HepG2 (cell line): ENCODE measurements around the gene FITM1. TPM values are rescaled to one million over a fixed set of nuclear protein-coding genes. Genes with fewer than 3 reads are reported as not detected.

Experiments used
- ATF6 ChIP-seq: sonication (generic); formaldehyde crosslinking; conservative IDR thresholded peaks from 2 replicates; pipeline ENCODE4 v1.4.0; 2020; ENCODE audit warnings: missing genetic modification reagents
- ESRRA ChIP-seq: sonication (generic); formaldehyde crosslinking; IDR thresholded peaks from 2 replicates; pipeline ENCODE4 v1.5.1; 2020; ENCODE audit warnings: mild to moderate bottlenecking, low read depth, missing genetic modification reagents
- EZH2 ChIP-seq: conservative IDR thresholded peaks from 2 replicates; pipeline ENCODE4 v1.6.1; 2012; ENCODE audit warnings: mild to moderate bottlenecking, low read depth, low read length, moderate library complexity
- FOXJ3 ChIP-seq: sonication (generic); formaldehyde crosslinking; IDR thresholded peaks from 2 replicates; pipeline ENCODE4 v1.4.0; 2020; ENCODE audit warnings: missing genetic modification reagents, mild to moderate bottlenecking, borderline replicate concordance
- FOXO4 ChIP-seq: sonication (generic); formaldehyde crosslinking; conservative IDR thresholded peaks from 2 replicates; pipeline ENCODE4 v1.8.1; 2023; ENCODE audit warnings: missing genetic modification reagents
- HNRNPH1 ChIP-seq: fragments of 200-400 bp; formaldehyde crosslinking; optimal IDR thresholded peaks from 2 replicates; pipeline ENCODE3; 2017; ENCODE audit warnings: mild to moderate bottlenecking, low read depth, low read length
- KAT2B ChIP-seq: fragments of 150-350 bp; IDR thresholded peaks from 2 replicates; pipeline ENCODE4 v1.6.1; 2014; ENCODE audit warnings: low read depth, low read length, borderline replicate concordance
- LBX2 ChIP-seq: sonication (generic); formaldehyde crosslinking; IDR thresholded peaks from 2 replicates; pipeline ENCODE4 v1.5.0; 2020; ENCODE audit warnings: missing genetic modification reagents, mild to moderate bottlenecking, borderline replicate concordance
- NKX3-1 ChIP-seq: sonication (generic); formaldehyde crosslinking; IDR thresholded peaks from 2 replicates; pipeline ENCODE4 v1.5.0; 2020; ENCODE audit warnings: missing genetic modification reagents
- PCBP1 ChIP-seq: fragments of 200-400 bp; formaldehyde crosslinking; IDR thresholded peaks from 2 replicates; pipeline ENCODE4 v1.6.1; 2017; ENCODE audit warnings: mild to moderate bottlenecking, low read depth, low read length, borderline replicate concordance
- SNAPC5 ChIP-seq: sonication (generic); formaldehyde crosslinking; IDR thresholded peaks from 2 replicates; pipeline ENCODE4 v1.8.1; 2023; ENCODE audit warnings: mild to moderate bottlenecking, missing genetic modification reagents, borderline replicate concordance
- SNRNP70 ChIP-seq: fragments of 200-400 bp; formaldehyde crosslinking; IDR thresholded peaks from 2 replicates; pipeline ENCODE4 v1.6.1; 2017; ENCODE audit warnings: mild to moderate bottlenecking, low read depth, low read length, moderate library complexity
- TCF7L2 ChIP-seq: IDR thresholded peaks from 2 replicates; pipeline ENCODE4 v1.6.1; 2011; ENCODE audit warnings: mild to moderate bottlenecking, low read depth, low read length, moderate library complexity
- TMF1 ChIP-seq: sonication (generic); formaldehyde crosslinking; IDR thresholded peaks from 2 replicates; pipeline ENCODE4 v1.8.1; 2022; ENCODE audit warnings: low read depth, missing genetic modification reagents
- U2AF1 ChIP-seq: fragments of 200-400 bp; formaldehyde crosslinking; optimal IDR thresholded peaks from 2 replicates; pipeline ENCODE3; 2017; ENCODE audit warnings: mild to moderate bottlenecking, low read depth, low read length
- UBTF ChIP-seq: sonication (generic); formaldehyde crosslinking; IDR thresholded peaks from 2 replicates; pipeline ENCODE4 v1.4.0; 2020; ENCODE audit warnings: mild to moderate bottlenecking, missing genetic modification reagents
- ZNF616 ChIP-seq: sonication (generic); formaldehyde crosslinking; IDR thresholded peaks from 2 replicates; pipeline ENCODE4 v1.5.0; 2020; ENCODE audit warnings: low read depth, mild to moderate bottlenecking, missing genetic modification reagents
- polyA plus RNA-seq, 8 experiments: library from polyadenylated mRNA; depleted of rRNA in 3 of 8; stranded (reverse) in 7 of 8; unstranded in 1 of 8; fragments of >200 nt; fragmentation: Illumina TruSeq in 4 of 8; extraction: Trizol in 4 of 8; gene quantifications; 2 replicates each; pipeline versions ENCODE4 v1.2.1 to v1.2.3, GENCODE V29; 2011 to 2016; ENCODE audit warnings: low read depth in 4 of 8, missing spikeins in 1 of 8, mixed read lengths in 1 of 8; ENCODE audit not compliant: insufficient read depth in 1 of 8
- total RNA-seq, 5 experiments: library from RNA; depleted of rRNA; stranded (reverse); fragments of >200 nt; fragmentation: Illumina TruSeq; extraction: Trizol; gene quantifications; 2 replicates each; pipeline ENCODE4 v1.2.3, GENCODE V29; 2016; ENCODE audit warnings: low read depth in 1 of 5
- TF ChIP-seq, protein P1 (sequence below): sonication (generic); formaldehyde crosslinking; IDR thresholded peaks from 2 replicates; pipeline ENCODE4 v1.5.0; 2020; ENCODE audit warnings: mild to moderate bottlenecking, missing genetic modification reagents
- TF ChIP-seq, protein P2 (sequence below): IDR thresholded peaks from 2 replicates; pipeline ENCODE4 v1.6.1; 2016; ENCODE audit warnings: missing compliant biosample characterization, missing genetic modification reagents, borderline replicate concordance

The FITM1 gene
- total and polyA plus RNA-seq, 2 of the 13 experiments (the other 11 are each of a cell fraction or from before 2014, with no cell fraction given) = 2.7 to 5.8 TPM

- TF ChIP-seq SNAPC5 (CRISPR knock-in tag) = peak; percentile 96; the same call in 1 of the 2 replicates
- TF ChIP-seq ZNF616 (CRISPR knock-in tag) = peak; percentile 94
- no peak for TF ChIP-seq KAT2B
- peak; percentile 92 for TF ChIP-seq NKX3-1 (CRISPR knock-in tag)
- TF ChIP-seq, protein P1, sequence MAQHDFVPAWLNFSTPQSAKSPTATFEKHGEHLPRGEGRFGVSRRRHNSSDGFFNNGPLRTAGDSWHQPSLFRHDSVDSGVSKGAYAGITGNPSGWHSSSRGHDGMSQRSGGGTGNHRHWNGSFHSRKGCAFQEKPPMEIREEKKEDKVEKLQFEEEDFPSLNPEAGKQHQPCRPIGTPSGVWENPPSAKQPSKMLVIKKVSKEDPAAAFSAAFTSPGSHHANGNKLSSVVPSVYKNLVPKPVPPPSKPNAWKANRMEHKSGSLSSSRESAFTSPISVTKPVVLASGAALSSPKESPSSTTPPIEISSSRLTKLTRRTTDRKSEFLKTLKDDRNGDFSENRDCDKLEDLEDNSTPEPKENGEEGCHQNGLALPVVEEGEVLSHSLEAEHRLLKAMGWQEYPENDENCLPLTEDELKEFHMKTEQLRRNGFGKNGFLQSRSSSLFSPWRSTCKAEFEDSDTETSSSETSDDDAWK (CRISPR knock-in tag) = no peak
- TF ChIP-seq UBTF = peak; percentile 97
- peak; percentile 57 for TF ChIP-seq ESRRA (CRISPR knock-in tag)
- no peak for TF ChIP-seq SNRNP70
- peak; percentile 81 for TF ChIP-seq LBX2 (CRISPR knock-in tag)
- TF ChIP-seq ATF6 (CRISPR knock-in tag) = peak; percentile 93; the same call in 1 of the 2 replicates
- TF ChIP-seq HNRNPH1 = no peak
- no peak for TF ChIP-seq TCF7L2
- peak; percentile 64; the same call in 1 of the 2 replicates for TF ChIP-seq FOXJ3 (CRISPR knock-in tag)
- no peak for TF ChIP-seq U2AF1
- TF ChIP-seq, protein P2, sequence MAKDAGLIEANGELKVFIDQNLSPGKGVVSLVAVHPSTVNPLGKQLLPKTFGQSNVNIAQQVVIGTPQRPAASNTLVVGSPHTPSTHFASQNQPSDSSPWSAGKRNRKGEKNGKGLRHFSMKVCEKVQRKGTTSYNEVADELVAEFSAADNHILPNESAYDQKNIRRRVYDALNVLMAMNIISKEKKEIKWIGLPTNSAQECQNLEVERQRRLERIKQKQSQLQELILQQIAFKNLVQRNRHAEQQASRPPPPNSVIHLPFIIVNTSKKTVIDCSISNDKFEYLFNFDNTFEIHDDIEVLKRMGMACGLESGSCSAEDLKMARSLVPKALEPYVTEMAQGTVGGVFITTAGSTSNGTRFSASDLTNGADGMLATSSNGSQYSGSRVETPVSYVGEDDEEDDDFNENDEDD (CRISPR knock-in tag) = peak; percentile 76
- peak; percentile 99 for TF ChIP-seq TMF1 (CRISPR knock-in tag)
- peak; percentile 97 for TF ChIP-seq PCBP1
- no peak for TF ChIP-seq EZH2
- TF ChIP-seq FOXO4 (CRISPR knock-in tag) = no peak
Measured at GRCh38 chr14:24093901-24094840, 36.3 kb upstream of the FITM1 start, which contains the start of gene PCK2 (continued).
